Activated CD8-positive, alpha-beta T cell treated with anti-CD3 and anti-CD28 coated beads for 36 hours (primary cell): ENCODE results near the gene ILK. TPM values are rescaled to one million over a fixed set of nuclear protein-coding genes. Genes with fewer than 3 reads are reported as not detected.
A peak's percentile ranks its signal among the peaks of the same experiment; 100 is the strongest.

ENCODE experiments used
- ATAC-seq: fragments of 200-7000 bp; cut with Tn5 transposase; one replicate; pipeline ENCODE4 v1.10.0; 2021; ENCODE audit warnings: mild to moderate bottlenecking, moderate library complexity
- CTCF ChIA-PET: fragments of 350-600 bp; sonication (Branson Sonifier 250); formaldehyde crosslinking; loops from one replicate; lab custom pipeline; 2021; ENCODE audit warnings: antibody characterized with exemption; lab: Charles Lee
- POLR2A ChIA-PET: fragments of 350-600 bp; sonication (Branson Sonifier 250); formaldehyde crosslinking; loops from one replicate; lab custom pipeline; 2021; ENCODE audit warnings: antibody characterized with exemption; lab: Charles Lee
- DNase-seq: peaks from one replicate; pipeline ENCODE4 v3.0.0-alpha.2; 2020
- H3K27ac Mint-ChIP-seq: one replicate; pipeline ENCODE4 v1.8.0; 2021; ENCODE audit warnings: mild to moderate bottlenecking, mixed read lengths
- H3K27me3 Mint-ChIP-seq: one replicate; pipeline ENCODE4 v1.8.0; 2021; ENCODE audit warnings: mixed read lengths
- H3K36me3 Mint-ChIP-seq: one replicate; pipeline ENCODE4 v1.8.0; 2021; ENCODE audit warnings: low read depth, mixed read lengths
- H3K4me1 Mint-ChIP-seq: one replicate; pipeline ENCODE4 v1.8.0; 2021; ENCODE audit warnings: low read depth, mixed read lengths
- H3K4me3 Mint-ChIP-seq: one replicate; pipeline ENCODE4 v1.8.0; 2021; ENCODE audit warnings: mild to moderate bottlenecking, moderate library complexity, mixed read lengths
- H3K9me3 Mint-ChIP-seq: one replicate; pipeline ENCODE4 v1.8.0; 2021; ENCODE audit warnings: mixed read lengths
- CTCF ChIP-seq: fragments of 200-600 bp; IDR thresholded peaks from one replicate; pipeline ENCODE4 v1.8.0; 2022; ENCODE audit warnings: antibody characterized with exemption, mild to moderate bottlenecking
- intact Hi-C: fragments of 100-400 bp; cut with micrococcal nuclease; formaldehyde crosslinking; loops from one replicate; pipeline ENCODE4 v1.10.0; 2022
- total RNA-seq, 2 experiments: library from RNA; stranded (reverse); gene quantifications; one replicate each; pipeline ENCODE4 v1.2.3, GENCODE V29; 2021

Gene ILK
- total RNA-seq, 2 experiments from 2014 or later = 70.6 to 71.7 TPM

GRCh38 chr11:6650104-6650503 is 46.5 kb downstream of the ILK start:
- H3K36me3 Mint-ChIP-seq = no peaks in the 10 kb centered on the region
- ChIA-PET POLR2A (interaction anchor here (1.4 to 4.4 kb wide), 5 partner anchors 7 to 174 kb away, joined by 3 to 20 read pairs (median 6); partner anchors contain the start of gene TPP1), CTCF (interaction anchor here (0.6 to 2.5 kb wide), 9 partner anchors 9 to 106 kb away, joined by 3 to 14 read pairs (median 4); partner anchors contain the start of gene MRPL17)
- H3K4me1 Mint-ChIP-seq = no peaks in the 10 kb centered on the region
- DNase-seq = no peak
- intact Hi-C loops = loop anchor here (10.0 kb wide), 1 partner anchor 45 kb away; the partner anchor contains the start of genes ILK and RRP8
- no peak overlapping the region for H3K27ac Mint-ChIP-seq
- TF ChIP-seq CTCF = no peak
- no peak overlapping the region for H3K4me3 Mint-ChIP-seq
- no peaks in the 10 kb centered on the region for H3K9me3 Mint-ChIP-seq
- ATAC-seq = no peak
- no peaks in the 10 kb centered on the region for H3K27me3 Mint-ChIP-seq

DNA sequence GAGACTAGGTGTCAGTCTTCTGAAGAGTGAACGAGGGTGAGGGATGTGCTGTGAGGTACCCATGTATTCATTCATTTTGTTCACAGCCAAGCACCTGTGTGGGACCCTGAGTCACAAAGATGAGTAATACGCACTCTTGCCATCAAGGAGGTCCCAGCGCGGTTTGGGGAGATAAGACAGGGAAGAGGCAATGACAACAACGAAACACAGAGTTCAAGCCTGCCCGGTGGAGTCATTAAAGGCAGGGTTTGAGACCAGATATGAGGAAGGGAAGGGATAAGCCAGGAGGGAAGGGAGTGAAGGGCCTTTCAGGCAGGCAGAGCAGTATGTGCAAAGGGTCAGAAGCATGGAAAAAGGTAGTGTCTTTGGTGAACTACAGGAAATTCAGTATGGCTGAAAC is 47.4 kb downstream of the ILK start:
- peak; percentile 73 for ATAC-seq
- Mint-ChIP-seq H3K27me3 (no peaks in the 10 kb centered on the region), H3K27ac (no peak overlapping the region), H3K4me3 (no peak overlapping the region), H3K4me1 (peaks cover 1% of the 10 kb centered on the region), H3K9me3 (no peaks in the 10 kb centered on the region), H3K36me3 (no peaks in the 10 kb centered on the region)
- intact Hi-C loops = loop anchor here (10.0 kb wide), 1 partner anchor 46 kb away; the partner anchor contains the start of genes ILK and RRP8
- peak; percentile 80 for DNase-seq
- no peak for TF ChIP-seq CTCF
- ChIA-PET CTCF (interaction anchor here (1.2 to 1.5 kb wide), 2 partner anchors 22 to 33 kb away, joined by 3 to 7 read pairs; partner anchors contain the start of gene MRPL17), POLR2A (interaction anchor here (1.9 kb wide), 2 partner anchors 21 to 29 kb away, joined by 6 read pairs; no protein-coding TSS in a partner anchor)

- POLR2A ChIA-PET = interaction anchor here (1.2 to 1.4 kb wide), 2 partner anchors 17 to 21 kb away, joined by 3 read pairs; no protein-coding TSS in a partner anchor
- intact Hi-C loops = loop anchor here (10.0 kb wide), 1 partner anchor 47 kb away; the partner anchor contains the start of genes ILK and RRP8
- Mint-ChIP-seq H3K4me3 (no peak overlapping the region), H3K27ac (no peak overlapping the region), H3K36me3 (no peaks in the 10 kb centered on the region), H3K4me1 (peaks cover 5% of the 10 kb centered on the region), H3K9me3 (no peaks in the 10 kb centered on the region), H3K27me3 (peaks cover 9% of the 10 kb centered on the region)
- ATAC-seq (no peak), DNase-seq (no peak)
- TF ChIP-seq CTCF = no peak
- CTCF ChIA-PET = interaction anchor here (0.9 to 2.7 kb wide), 4 partner anchors 10 to 31 kb away, joined by 3 to 8 read pairs (median 4); partner anchors contain the start of gene MRPL17
Measured at GRCh38 chr11:6652182-6652581, 48.6 kb downstream of the ILK start.

- no peak for ATAC-seq
- TF ChIP-seq CTCF = no peak
- POLR2A ChIA-PET = interaction anchor here (1.0 to 1.4 kb wide), 4 partner anchors 18 to 44 kb away, joined by 3 to 4 read pairs (median 4); partner anchors contain the start of gene MRPL17
- no peak overlapping the region for H3K4me3 Mint-ChIP-seq
- no peak for DNase-seq
- H3K27me3 Mint-ChIP-seq = peaks cover 9% of the 10 kb centered on the region
- intact Hi-C loops = loop anchor here (10.0 kb wide), 1 partner anchor 48 kb away; the partner anchor contains the start of genes ILK and RRP8
- H3K36me3 Mint-ChIP-seq = no peaks in the 10 kb centered on the region
- no peak overlapping the region for H3K27ac Mint-ChIP-seq
- CTCF ChIA-PET = interaction anchor here (1.0 to 2.7 kb wide), 4 partner anchors 11 to 41 kb away, joined by 3 to 8 read pairs (median 4); partner anchors contain the start of genes MRPL17 and TAF10
- no peaks in the 10 kb centered on the region for H3K9me3 Mint-ChIP-seq
- peaks cover 5% of the 10 kb centered on the region for H3K4me1 Mint-ChIP-seq
Measured at GRCh38 chr11:6653097-6653496, 49.5 kb downstream of the ILK start.

- no peak for DNase-seq
- ChIA-PET CTCF (interaction anchor here (1.0 to 2.7 kb wide), 3 partner anchors 15 to 41 kb away, joined by 3 to 8 read pairs (median 5); partner anchors contain the start of genes MRPL17 and TAF10), POLR2A (interaction anchor here (1.0 to 1.3 kb wide), 2 partner anchors 29 to 44 kb away, joined by 4 read pairs; partner anchors contain the start of gene MRPL17)
- ATAC-seq = no peak
- Mint-ChIP-seq H3K27me3 (peaks cover 9% of the 10 kb centered on the region), H3K4me1 (peaks cover 5% of the 10 kb centered on the region), H3K9me3 (no peaks in the 10 kb centered on the region), H3K4me3 (no peak overlapping the region), H3K27ac (no peak overlapping the region), H3K36me3 (no peaks in the 10 kb centered on the region)
- intact Hi-C loops = loop anchor here (10.0 kb wide), 1 partner anchor 49 kb away; the partner anchor contains the start of genes ILK and RRP8
- TF ChIP-seq CTCF = no peak
Measured at GRCh38 chr11:6653656-6654055, 50.1 kb downstream of the ILK start.
